HG02759 (cell line): Measurements from ENCODE around the gene PGM2L1.
"Not testable (repeated sequence)": the region's sequence is repeated elsewhere in the genome, so short reads cannot be mapped to it uniquely, and the experiment has no call there.

Experiments used
- ATAC-seq: cut with Tn5 transposase; IDR thresholded peaks from one replicate; pipeline ENCODE4 v1.9.1; 2021; ENCODE audit warnings: mild to moderate bottlenecking, moderate library complexity; ENCODE audit not compliant: unreplicated experiment

The PGM2L1 gene

GRCh38 chr11:74398244-74399159 is at the start of gene PGM2L1:
TSS of gene PGM2L1 (minus strand) at chr11:74398433. CDS start at chr11:74398161, 272 bp downstream.
- peak; percentile 96 for ATAC-seq

DNA sequence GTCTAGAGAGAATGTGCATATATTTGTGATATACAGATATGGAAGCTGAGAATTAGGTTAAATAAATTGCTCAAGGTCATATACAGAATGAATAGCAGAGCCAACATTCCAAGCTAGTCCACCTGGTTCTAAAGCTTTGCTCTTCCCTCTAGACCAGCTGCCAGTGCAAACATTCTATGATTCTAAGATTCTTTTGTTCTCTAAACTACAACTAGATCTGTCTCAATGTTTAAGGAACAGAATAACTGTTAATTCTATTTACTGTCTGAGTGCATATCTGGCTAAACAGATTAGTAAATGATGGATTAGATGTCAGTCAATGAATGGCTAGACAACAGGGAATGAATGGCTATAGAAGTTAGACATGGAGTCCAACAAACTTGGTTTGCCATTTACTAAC is 49.5 kb upstream of the PGM2L1 start:
- no peak for ATAC-seq

- no peak for ATAC-seq
These were observed 48.3 kb upstream of the PGM2L1 start for GRCh38 chr11:74446532-74446938.

DNA sequence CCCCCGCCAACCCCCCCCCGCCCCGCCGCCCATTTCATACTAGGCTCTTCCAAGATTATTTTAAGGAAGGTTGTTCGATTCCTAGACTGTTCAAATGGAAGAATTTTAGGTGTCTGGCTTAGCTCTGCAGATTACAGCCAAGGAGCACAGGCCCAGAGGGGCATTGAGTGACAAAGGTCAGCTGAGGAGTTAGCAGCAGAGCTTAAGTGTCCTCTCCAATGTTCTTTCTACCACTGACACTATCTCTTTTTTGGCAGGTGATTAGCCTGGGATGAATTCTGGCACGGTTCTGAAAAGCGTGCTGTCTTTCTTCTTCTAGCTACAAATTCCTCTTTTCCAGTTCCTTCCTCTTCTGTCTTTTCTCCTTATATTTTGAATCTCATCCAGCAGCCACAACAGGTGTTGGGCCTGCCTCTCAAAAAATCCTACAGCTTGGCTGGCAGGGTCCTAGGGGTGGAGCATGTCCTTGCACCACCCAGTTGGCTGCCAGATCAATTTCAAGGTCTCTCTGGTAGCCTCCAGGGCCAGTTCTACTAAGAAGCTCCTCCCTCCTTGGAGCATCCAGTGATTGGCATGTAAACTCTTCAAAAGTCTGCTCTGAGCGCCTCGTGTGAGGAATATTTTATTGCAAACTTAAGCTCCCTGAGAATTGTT is 46.1 kb upstream of the PGM2L1 start:
- ATAC-seq: no peak

- no peak for ATAC-seq
These were observed 45.0 kb upstream of the PGM2L1 start for GRCh38 chr11:74443071-74443864.

DNA sequence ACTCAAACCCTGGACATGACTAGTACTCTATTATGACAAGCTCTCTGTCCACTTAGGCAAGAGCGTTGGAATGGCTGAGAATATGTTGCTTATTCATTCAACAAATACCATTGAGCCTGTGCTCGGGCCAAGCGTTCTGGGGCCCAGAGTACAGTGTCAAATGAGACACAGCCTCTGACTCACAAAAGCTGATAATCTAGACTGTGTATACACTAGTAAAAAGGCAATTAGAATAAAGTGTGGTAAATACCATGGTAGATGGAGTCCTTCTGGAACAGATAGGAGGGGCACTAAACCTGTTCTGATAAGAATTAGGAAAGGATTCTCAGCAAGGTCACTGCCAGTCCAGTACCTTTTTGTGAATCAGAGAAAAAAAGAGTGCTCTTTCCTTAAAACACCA is 44.4 kb upstream of the PGM2L1 start:
- ATAC-seq: no peak

DNA sequence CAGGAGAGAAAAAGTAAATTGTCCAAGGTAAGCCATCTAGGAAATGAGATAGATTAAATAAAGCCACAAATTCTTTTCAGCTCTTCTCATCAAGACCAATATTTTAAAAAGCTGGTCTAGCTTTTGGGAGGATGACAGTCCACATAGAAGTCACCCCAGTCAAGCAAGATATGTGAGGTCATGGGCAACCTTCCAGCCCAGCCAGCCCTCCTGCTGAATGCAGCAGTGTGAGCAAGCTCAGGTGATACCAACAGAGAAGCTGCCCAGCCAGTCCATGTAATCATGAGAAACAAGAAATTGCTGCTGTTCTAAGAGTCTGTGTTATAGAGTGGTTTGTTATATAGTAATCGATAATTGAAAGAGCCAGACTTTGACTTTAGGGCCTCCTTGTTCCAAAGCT is 40.4 kb upstream of the PGM2L1 start:
- ATAC-seq: no peak

- no peak for ATAC-seq
These were observed 39.3 kb upstream of the PGM2L1 start for GRCh38 chr11:74437441-74438042.

DNA sequence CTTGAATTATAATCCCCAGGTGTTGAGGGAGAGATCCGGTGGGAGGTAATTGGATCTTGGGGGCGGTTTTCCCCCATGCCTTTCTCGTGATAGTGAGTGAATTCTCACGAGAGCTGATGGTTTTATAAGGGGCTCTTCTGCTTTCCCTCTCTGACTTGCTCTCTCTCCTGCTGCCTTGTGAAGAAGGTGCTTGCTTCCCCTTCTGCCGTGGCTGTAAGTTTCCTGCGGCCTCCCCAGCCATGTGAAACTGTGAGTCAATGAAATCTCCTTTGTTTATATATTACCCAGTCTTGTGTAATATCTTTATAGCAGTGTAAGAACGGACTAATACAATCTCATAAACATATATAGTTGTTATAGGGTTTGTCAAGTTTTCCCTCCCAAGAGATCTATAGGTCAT is 36.3 kb upstream of the PGM2L1 start:
- ATAC-seq: no peak

DNA sequence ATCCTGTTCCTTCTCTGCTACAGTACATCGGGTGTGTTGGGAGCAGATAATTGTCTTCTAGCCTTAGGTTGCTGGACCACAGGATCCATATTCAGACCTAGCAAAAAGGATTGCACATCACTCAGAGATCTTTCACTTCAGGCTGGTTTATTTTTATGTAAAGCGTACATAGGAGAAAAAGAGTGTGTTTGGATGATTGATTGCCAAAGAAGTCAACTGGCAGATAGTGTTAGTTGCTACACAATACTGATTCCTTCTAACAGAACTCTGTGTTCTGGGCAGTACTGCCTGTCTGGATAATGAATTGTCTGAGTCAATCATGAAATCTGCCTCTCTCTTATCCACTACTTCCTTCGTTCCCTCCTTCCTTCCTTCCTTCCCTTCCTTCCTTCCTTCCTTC is 31.0 kb upstream of the PGM2L1 start:
- ATAC-seq: no peak

- no peak for ATAC-seq
These were observed 29.2 kb upstream of the PGM2L1 start for GRCh38 chr11:74427384-74427886.

DNA sequence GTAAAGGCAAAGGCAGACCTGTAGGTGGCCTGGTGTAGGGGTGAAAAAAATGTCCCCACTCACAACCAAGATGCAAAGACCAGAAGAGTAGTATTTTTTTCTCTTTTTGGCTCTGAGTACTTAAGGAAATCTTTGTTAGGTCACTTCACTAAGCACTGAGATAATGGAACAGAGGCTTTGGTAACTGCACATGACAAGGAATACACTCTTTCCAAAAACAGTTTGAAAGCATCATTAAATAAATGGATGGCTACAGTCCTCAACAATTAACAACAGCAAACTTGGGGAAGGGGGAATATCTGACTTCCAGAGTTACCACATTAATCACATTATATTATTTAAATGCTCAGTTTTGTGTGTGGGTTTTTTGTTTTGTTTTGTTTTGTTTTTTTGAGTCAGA is 26.9 kb upstream of the PGM2L1 start:
- no peak for ATAC-seq

DNA sequence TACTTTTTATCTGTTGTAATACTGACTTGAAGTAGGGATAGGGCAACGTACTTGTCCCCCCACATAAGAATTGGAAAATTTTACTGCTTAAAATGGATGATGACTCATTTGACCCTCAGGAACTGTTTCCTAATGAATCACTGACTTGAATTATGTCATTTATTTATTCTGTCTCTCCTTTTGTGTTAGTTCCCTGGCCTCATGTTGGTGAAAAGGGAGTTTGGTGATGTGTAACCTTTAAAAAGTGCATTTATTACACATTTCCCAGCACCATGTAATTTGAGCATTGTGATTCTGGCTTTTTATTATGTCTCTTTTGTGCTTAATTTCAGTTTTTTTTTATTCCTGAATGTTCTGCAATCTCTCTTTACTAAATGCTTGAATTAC is 20.3 kb upstream of the PGM2L1 start:
- ATAC-seq: no peak

DNA sequence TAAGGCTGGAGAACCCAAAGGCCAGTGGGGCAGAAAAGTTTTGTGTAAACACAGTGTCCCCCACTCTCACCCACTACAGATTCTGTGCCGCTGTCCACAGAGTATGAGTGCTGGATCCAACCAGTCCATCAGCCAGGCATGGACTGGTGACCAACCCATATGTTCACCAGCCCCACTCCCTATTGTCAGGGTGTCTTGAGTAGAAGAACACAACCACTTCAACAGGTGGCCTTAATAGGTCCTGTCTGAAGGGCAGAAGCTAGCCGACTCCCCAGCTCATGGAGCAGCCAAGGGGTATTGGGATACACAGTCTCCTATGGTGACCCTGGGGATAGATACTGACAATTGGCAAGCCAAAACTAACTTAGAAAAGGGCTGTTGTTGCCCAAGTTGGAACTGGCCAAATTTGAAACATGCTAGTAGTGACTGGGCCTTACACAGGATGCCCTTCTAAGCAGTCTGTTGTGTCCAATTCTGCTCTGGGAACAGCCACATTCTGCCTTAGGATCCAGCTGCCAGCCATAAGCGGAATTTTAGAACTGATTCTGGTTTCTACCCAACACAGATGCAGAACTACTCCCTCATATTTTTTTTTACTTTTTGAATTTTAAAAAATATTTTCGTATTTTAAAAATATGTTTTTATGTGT is 19.8 kb upstream of the PGM2L1 start:
- no peak for ATAC-seq

- ATAC-seq: no peak
These were observed 19.2 kb upstream of the PGM2L1 start for GRCh38 chr11:74417379-74417804.

- ATAC-seq: not testable (repeated sequence)
These were observed 18.7 kb upstream of the PGM2L1 start for GRCh38 chr11:74416974-74417373.

GRCh38 chr11:74412733-74413359 is 14.6 kb upstream of the PGM2L1 start:
- ATAC-seq: no peak

DNA sequence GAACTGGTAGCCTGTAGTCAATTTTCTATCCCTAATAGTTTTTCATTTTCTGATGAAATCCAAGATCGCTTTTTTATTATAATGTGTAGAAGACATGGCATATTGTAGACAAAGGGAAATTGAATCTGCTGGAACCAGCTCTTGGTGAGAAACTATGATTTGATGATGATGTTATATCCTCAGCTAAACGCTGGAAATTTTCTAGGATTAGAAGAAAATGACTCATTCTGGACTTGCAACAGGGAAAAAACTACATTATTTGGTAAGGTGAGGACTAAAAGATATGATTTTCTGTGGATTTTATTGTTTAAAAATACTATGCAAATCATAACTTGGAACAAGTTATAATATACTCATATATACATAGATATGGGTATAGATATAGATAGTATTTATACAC is 14.1 kb upstream of the PGM2L1 start:
- no peak for ATAC-seq

DNA sequence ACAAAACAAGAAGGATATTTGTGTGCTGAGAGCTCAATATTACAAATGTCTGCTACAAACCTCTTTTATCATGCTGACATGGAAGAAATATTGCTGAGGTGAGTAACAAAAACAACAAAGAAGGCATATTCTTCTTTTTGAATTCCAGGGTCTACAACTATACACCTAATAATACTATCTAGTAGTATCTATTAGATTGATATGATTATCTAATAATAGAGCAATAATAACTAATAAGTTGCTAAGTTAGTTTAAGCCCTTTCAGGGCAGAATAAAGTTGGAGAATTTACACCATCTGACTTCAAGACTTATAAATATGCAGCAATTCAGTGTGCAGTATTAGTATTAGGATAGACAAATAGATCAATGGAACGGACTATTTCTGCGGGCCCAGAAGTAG is 11.4 kb upstream of the PGM2L1 start:
- ATAC-seq: no peak
